GM13977 (cell line): ENCODE results near the gene RAB31.
"Not testable (repeated sequence)": the region's sequence is repeated elsewhere in the genome, so short reads cannot be mapped to it uniquely, and the experiment has no call there.

Experiments
- DNase-seq: peaks from one replicate; pipeline ENCODE4 v3.0.0; 2012; ENCODE audit warnings: low spot score
- CTCF ChIP-seq: IDR thresholded peaks from 2 replicates; pipeline ENCODE4 v1.5.1; 2012; ENCODE audit warnings: mild to moderate bottlenecking, control low read depth; ENCODE audit not compliant: insufficient read depth; ENCODE audit errors: extremely low read depth, missing control alignments
- in situ Hi-C: fragments of 300-500 bp; cut with MboI; formaldehyde crosslinking; loops from one replicate; pipeline ENCODE4 v1.12.0; 2022; ENCODE audit warnings: low sequenced_read_pairs, low pct_unique_long_range_greater_than_20kb, mixed read lengths, inconsistent platforms; ENCODE audit not compliant: unreplicated experiment

RAB31 gene

GRCh38 chr18:9852266-9853081, 144.4 kb downstream of the RAB31 start:
- in situ Hi-C loops = no loop called here
- TF ChIP-seq CTCF = no peak
- DNase-seq = no peak

- in situ Hi-C loops = no loop called here
- no peak for DNase-seq
- TF ChIP-seq CTCF = no peak
Measured at GRCh38 chr18:9854801-9855676, 146.9 kb downstream of the RAB31 start.

GRCh38 chr18:9855681-9856080, 147.6 kb downstream of the RAB31 start:
- in situ Hi-C loops = no loop called here
- DNase-seq = no peak
- TF ChIP-seq CTCF = no peak

GRCh38 chr18:9856092-9856491, 148.0 kb downstream of the RAB31 start:
- TF ChIP-seq CTCF = no peak
- in situ Hi-C loops = no loop called here
- no peak for DNase-seq

GRCh38 chr18:9857479-9857998, 149.4 kb downstream of the RAB31 start:
- in situ Hi-C loops, DNase-seq: not testable (repeated sequence)

- in situ Hi-C loops = no loop called here
- DNase-seq = no peak
- TF ChIP-seq CTCF = no peak
Measured at GRCh38 chr18:9858642-9859041, 150.5 kb downstream of the RAB31 start.
